Measurements from ENCODE around the gene DGCR2.

DNA sequence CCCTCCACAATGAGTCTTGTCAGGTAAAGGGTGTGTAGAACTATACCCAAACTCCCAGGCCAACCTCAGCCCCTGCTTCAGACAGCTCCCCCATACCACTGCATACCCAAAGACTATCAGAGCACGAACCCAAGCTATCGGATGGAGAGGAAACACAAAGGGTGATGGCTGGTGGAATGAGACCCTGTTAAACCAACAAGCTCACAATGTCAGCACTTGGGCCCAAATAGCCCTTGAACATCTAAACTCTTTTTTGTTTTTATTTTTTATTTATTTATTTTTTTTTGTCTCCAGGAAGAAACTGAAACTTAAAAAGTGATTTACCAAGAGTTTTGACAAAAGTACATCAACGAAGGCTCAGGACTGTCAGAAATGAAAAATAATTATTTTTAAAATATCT lies 10.6 kb downstream of the DGCR2 start:
- TF ChIP-seq, protein P1, sequence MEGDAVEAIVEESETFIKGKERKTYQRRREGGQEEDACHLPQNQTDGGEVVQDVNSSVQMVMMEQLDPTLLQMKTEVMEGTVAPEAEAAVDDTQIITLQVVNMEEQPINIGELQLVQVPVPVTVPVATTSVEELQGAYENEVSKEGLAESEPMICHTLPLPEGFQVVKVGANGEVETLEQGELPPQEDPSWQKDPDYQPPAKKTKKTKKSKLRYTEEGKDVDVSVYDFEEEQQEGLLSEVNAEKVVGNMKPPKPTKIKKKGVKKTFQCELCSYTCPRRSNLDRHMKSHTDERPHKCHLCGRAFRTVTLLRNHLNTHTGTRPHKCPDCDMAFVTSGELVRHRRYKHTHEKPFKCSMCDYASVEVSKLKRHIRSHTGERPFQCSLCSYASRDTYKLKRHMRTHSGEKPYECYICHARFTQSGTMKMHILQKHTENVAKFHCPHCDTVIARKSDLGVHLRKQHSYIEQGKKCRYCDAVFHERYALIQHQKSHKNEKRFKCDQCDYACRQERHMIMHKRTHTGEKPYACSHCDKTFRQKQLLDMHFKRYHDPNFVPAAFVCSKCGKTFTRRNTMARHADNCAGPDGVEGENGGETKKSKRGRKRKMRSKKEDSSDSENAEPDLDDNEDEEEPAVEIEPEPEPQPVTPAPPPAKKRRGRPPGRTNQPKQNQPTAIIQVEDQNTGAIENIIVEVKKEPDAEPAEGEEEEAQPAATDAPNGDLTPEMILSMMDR (IDR thresholded peaks at IDR 0.05): no peak
- no peak for TF ChIP-seq EP300 (IDR thresholded peaks at IDR 0.05)
- no peak for TF ChIP-seq POLR2AphosphoS5 (IDR thresholded peaks at IDR 0.05)
